HepG2 (cell line): ENCODE data around the gene ZFP92. TPM values are rescaled to one million over a fixed set of nuclear protein-coding genes. Genes with fewer than 3 reads are reported as not detected.

Experiments
- PCBP2 ChIP-seq: fragments of 200-400 bp; formaldehyde crosslinking; optimal IDR thresholded peaks from 2 replicates; pipeline ENCODE3; 2018; ENCODE audit warnings: low read length, low read depth; ENCODE audit not compliant: poor library complexity, severe bottlenecking
- polyA plus RNA-seq, 8 experiments: library from polyadenylated mRNA; depleted of rRNA in 3 of 8; stranded (reverse) in 7 of 8; unstranded in 1 of 8; fragments of >200 nt; fragmentation: Illumina TruSeq in 4 of 8; extraction: Trizol in 4 of 8; gene quantifications; 2 replicates each; pipeline versions ENCODE4 v1.2.1 to v1.2.3, GENCODE V29; 2011 to 2016; ENCODE audit warnings: low read depth in 4 of 8, missing spikeins in 1 of 8, mixed read lengths in 1 of 8; ENCODE audit not compliant: insufficient read depth in 1 of 8
- total RNA-seq, 5 experiments: library from RNA; depleted of rRNA; stranded (reverse); fragments of >200 nt; fragmentation: Illumina TruSeq; extraction: Trizol; gene quantifications; 2 replicates each; pipeline ENCODE4 v1.2.3, GENCODE V29; 2016; ENCODE audit warnings: low read depth in 1 of 5
- TF ChIP-seq, protein P1 (sequence below): sonication (generic); formaldehyde crosslinking; IDR thresholded peaks from 2 replicates; pipeline ENCODE4 v1.5.0; 2020; ENCODE audit warnings: mild to moderate bottlenecking, missing genetic modification reagents, borderline replicate concordance

The ZFP92 gene
- total and polyA plus RNA-seq, 2 of the 13 experiments (the other 11 are each of a cell fraction or from before 2014, with no cell fraction given) = 0.02 TPM; not detected in 1

- TF ChIP-seq, protein P1, sequence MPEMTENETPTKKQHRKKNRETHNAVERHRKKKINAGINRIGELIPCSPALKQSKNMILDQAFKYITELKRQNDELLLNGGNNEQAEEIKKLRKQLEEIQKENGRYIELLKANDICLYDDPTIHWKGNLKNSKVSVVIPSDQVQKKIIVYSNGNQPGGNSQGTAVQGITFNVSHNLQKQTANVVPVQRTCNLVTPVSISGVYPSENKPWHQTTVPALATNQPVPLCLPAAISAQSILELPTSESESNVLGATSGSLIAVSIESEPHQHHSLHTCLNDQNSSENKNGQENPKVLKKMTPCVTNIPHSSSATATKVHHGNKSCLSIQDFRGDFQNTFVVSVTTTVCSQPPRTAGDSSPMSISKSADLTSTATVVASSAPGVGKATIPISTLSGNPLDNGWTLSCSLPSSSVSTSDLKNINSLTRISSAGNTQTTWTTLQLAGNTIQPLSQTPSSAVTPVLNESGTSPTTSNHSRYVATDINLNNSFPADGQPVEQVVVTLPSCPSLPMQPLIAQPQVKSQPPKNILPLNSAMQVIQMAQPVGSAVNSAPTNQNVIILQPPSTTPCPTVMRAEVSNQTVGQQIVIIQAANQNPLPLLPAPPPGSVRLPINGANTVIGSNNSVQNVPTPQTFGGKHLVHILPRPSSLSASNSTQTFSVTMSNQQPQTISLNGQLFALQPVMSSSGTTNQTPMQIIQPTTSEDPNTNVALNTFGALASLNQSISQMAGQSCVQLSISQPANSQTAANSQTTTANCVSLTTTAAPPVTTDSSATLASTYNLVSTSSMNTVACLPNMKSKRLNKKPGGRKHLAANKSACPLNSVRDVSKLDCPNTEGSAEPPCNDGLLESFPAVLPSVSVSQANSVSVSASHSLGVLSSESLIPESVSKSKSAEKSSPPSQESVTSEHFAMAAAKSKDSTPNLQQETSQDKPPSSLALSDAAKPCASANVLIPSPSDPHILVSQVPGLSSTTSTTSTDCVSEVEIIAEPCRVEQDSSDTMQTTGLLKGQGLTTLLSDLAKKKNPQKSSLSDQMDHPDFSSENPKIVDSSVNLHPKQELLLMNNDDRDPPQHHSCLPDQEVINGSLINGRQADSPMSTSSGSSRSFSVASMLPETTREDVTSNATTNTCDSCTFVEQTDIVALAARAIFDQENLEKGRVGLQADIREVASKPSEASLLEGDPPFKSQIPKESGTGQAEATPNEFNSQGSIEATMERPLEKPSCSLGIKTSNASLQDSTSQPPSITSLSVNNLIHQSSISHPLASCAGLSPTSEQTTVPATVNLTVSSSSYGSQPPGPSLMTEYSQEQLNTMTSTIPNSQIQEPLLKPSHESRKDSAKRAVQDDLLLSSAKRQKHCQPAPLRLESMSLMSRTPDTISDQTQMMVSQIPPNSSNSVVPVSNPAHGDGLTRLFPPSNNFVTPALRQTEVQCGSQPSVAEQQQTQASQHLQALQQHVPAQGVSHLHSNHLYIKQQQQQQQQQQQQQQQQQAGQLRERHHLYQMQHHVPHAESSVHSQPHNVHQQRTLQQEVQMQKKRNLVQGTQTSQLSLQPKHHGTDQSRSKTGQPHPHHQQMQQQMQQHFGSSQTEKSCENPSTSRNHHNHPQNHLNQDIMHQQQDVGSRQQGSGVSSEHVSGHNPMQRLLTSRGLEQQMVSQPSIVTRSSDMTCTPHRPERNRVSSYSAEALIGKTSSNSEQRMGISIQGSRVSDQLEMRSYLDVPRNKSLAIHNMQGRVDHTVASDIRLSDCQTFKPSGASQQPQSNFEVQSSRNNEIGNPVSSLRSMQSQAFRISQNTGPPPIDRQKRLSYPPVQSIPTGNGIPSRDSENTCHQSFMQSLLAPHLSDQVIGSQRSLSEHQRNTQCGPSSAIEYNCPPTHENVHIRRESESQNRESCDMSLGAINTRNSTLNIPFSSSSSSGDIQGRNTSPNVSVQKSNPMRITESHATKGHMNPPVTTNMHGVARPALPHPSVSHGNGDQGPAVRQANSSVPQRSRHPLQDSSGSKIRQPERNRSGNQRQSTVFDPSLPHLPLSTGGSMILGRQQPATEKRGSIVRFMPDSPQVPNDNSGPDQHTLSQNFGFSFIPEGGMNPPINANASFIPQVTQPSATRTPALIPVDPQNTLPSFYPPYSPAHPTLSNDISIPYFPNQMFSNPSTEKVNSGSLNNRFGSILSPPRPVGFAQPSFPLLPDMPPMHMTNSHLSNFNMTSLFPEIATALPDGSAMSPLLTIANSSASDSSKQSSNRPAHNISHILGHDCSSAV (CRISPR knock-in tag) = no peak
- TF ChIP-seq PCBP2 = no peak
Measured at GRCh38 chrX:153387987-153388721, 23.1 kb upstream of the ZFP92 start (continued).
